Psoas muscle (tissue), 8 donors: ENCODE data around the gene BNC1. TPM values are rescaled to one million over a fixed set of nuclear protein-coding genes. Genes with fewer than 3 reads are reported as not detected.

Experiments used
- ATAC-seq, 4 donors: fragments of 200-7000 bp; cut with Tn5 transposase; one replicate each; pipeline ENCODE4 v1.9.1; 2020; ENCODE audit warnings: moderate library complexity in 3 of 4, mild to moderate bottlenecking in 2 of 4
- DNase-seq, 2 donors: peaks; one replicate each; pipeline ENCODE4 v3.0.0-alpha.2; 2020
- H3K27ac ChIP-seq: fragments of 200-600 bp; one replicate; pipeline ENCODE4 v1.8.0; 2022
- H3K27me3 ChIP-seq, 3 donors: fragments of 200-600 bp in 1 of 3; one replicate each; pipeline versions ENCODE4 v1.6.1 to v1.8.0; 2013 to 2022; ENCODE audit warnings: low read length in 2 of 3, mild to moderate bottlenecking in 2 of 3, moderate library complexity in 1 of 3; ENCODE audit not compliant: insufficient read depth in 3 of 3
- H3K36me3 ChIP-seq, 2 donors: fragments of 200-600 bp in 1 of 2; one replicate each; pipeline versions ENCODE4 v1.6.1 to v1.8.0; 2013 to 2022; ENCODE audit warnings: low read depth in 1 of 2, mild to moderate bottlenecking in 1 of 2, moderate library complexity in 1 of 2; ENCODE audit not compliant: insufficient read depth in 1 of 2
- H3K4me1 ChIP-seq: fragments of 200-600 bp; one replicate; pipeline ENCODE4 v1.8.0; 2022
- H3K4me3 ChIP-seq: fragments of 200-600 bp; one replicate; pipeline ENCODE4 v1.8.0; 2022; ENCODE audit warnings: mild to moderate bottlenecking
- H3K9me3 ChIP-seq: fragments of 200-600 bp; one replicate; pipeline ENCODE4 v1.8.0; 2022
- CTCF ChIP-seq: fragments of 200-600 bp; IDR thresholded peaks from one replicate; pipeline ENCODE4 v1.8.0; 2022; ENCODE audit warnings: antibody characterized with exemption
- WGBS, 3 donors: extraction: QIAGEN DNeasy Blood & Tissue Kit; methylation state at CpG; one replicate each; pipeline versions ENCODE4 v1.1.6 to v1.1.7; 2013; 5-methylcytosine and 5-hydroxymethylcytosine counted together
- intact Hi-C, 2 donors: fragments of 100-400 bp; cut with DNase I; formaldehyde crosslinking; loops; one replicate each; pipeline versions ENCODE4 v1.11.0 to v1.14.2; 2022
- polyA plus RNA-seq, 3 donors: library from polyadenylated mRNA; stranded (reverse); fragments of 200-250 nt; gene quantifications; one replicate each; pipeline ENCODE4 v1.2.3, GENCODE V29; 2013
- total RNA-seq, 4 donors: library from RNA; stranded (reverse); fragmentation: NEBNext Ultra II Directional in 2 of 4; extraction: Animal tissue kit (Norgen Biotek cat#: 25700) in 2 of 4; gene quantifications; one replicate each; pipeline versions ENCODE4 v1.2.1 to v1.2.4, GENCODE V29; 2021 to 2023
- donor health status: healthy with polysubstance abuse.
- donor health status: DM: no; HTN: no; CAD: no; lungs with moderate emphysema.
- donor health status: Bipolar disorder and iron deficiency.
- donor health status: healthy.
- donor health status: DM: yes; HTN: yes; CAD: no.
- donor health status: DM: no; HTN: no; CAD: no.
- donor health status: DM: no; HTN: no; CAD: no.
- donor health status: DM: yes; HTN: yes; CAD: no.

The BNC1 gene
- total and polyA plus RNA-seq, 7 donors = 0.04 to 0.26 (median 0.10) TPM

- 69 to 80% (median 77%) methylated on average over 3 of the region's 3 CpGs for WGBS, 3 donors
- Histone ChIP-seq H3K4me3 (no peak overlapping the region), H3K36me3 (no peaks in the 10 kb centered on the region), H3K9me3 (no peaks in the 10 kb centered on the region), H3K27ac (no peak overlapping the region), H3K4me1 (no peaks in the 10 kb centered on the region), H3K27me3 (peaks cover 0 to 19% (median 0%) of the 10 kb centered on the region in 3 donors)
- DNase-seq (no peak), ATAC-seq (no peak)
- no peak for TF ChIP-seq CTCF
- intact Hi-C loops = no loop called here
These were observed 38.2 kb upstream of the BNC1 start for GRCh38 chr15:83322691-83323090.

GRCh38 chr15:83322061-83322460 is 37.6 kb upstream of the BNC1 start:
- ATAC-seq = no peak
- Histone ChIP-seq H3K4me1 (no peaks in the 10 kb centered on the region), H3K27ac (no peak overlapping the region), H3K9me3 (no peaks in the 10 kb centered on the region), H3K4me3 (no peak overlapping the region), H3K36me3 (no peaks in the 10 kb centered on the region), H3K27me3 (peaks cover 0 to 19% (median 0%) of the 10 kb centered on the region in 3 donors)
- 32 to 46% (median 37%) methylated on average over 6 of the region's 6 CpGs for WGBS, 3 donors
- intact Hi-C loops = no loop called here
- no peak for DNase-seq
- no peak for TF ChIP-seq CTCF

- DNase-seq = no peak
- no peaks in the 10 kb centered on the region for H3K9me3 ChIP-seq
- no peaks in the 10 kb centered on the region for H3K36me3 ChIP-seq
- peaks cover 0 to 19% (median 0%) of the 10 kb centered on the region in 3 donors for H3K27me3 ChIP-seq
- no peak for ATAC-seq
- H3K4me3 ChIP-seq = no peak overlapping the region
- intact Hi-C loops = no loop called here
- TF ChIP-seq CTCF = no peak
- no peak overlapping the region for H3K27ac ChIP-seq
- no peaks in the 10 kb centered on the region for H3K4me1 ChIP-seq
These were observed 36.4 kb upstream of the BNC1 start for GRCh38 chr15:83320844-83321243.

- Histone ChIP-seq H3K27me3 (peaks cover 0 to 19% (median 0%) of the 10 kb centered on the region in 3 donors), H3K4me1 (no peaks in the 10 kb centered on the region), H3K27ac (no peak overlapping the region), H3K4me3 (no peak overlapping the region), H3K36me3 (no peaks in the 10 kb centered on the region), H3K9me3 (no peaks in the 10 kb centered on the region)
- WGBS, 3 donors = 53 to 58% (median 55%) methylated on average over 4 of the region's 4 CpGs
- ATAC-seq (no peak), DNase-seq (no peak)
- TF ChIP-seq CTCF = no peak
- intact Hi-C loops = no loop called here
These were observed 35.9 kb upstream of the BNC1 start for GRCh38 chr15:83320404-83320803.

- Histone ChIP-seq H3K9me3 (no peaks in the 10 kb centered on the region), H3K4me3 (no peak overlapping the region), H3K27me3 (peaks cover 0 to 19% (median 0%) of the 10 kb centered on the region in 3 donors), H3K27ac (no peak overlapping the region), H3K4me1 (no peaks in the 10 kb centered on the region), H3K36me3 (no peaks in the 10 kb centered on the region)
- TF ChIP-seq CTCF = no peak
- intact Hi-C loops = no loop called here
- 67 to 75% (median 69%) methylated on average over 3 of the region's 3 CpGs for WGBS, 3 donors
- no peak for DNase-seq
- ATAC-seq = no peak
These were observed 35.3 kb upstream of the BNC1 start for GRCh38 chr15:83319771-83320170.
